B cell (primary cell): ENCODE measurements around the gene WDR18. TPM values are rescaled to one million over a fixed set of nuclear protein-coding genes. Genes with fewer than 3 reads are reported as not detected.
A peak's percentile ranks its signal among the peaks of the same experiment; 100 is the strongest.

ENCODE experiments used
- ATAC-seq: fragments of 200-7000 bp; cut with Tn5 transposase; one replicate; pipeline ENCODE4 v1.10.0; 2021; ENCODE audit warnings: low read depth, mild to moderate bottlenecking, moderate number of reproducible peaks, moderate library complexity
- CTCF ChIA-PET: fragments of 350-600 bp; sonication (Branson Sonifier 250); formaldehyde crosslinking; loops from one replicate; lab custom pipeline; 2021; ENCODE audit warnings: antibody characterized with exemption, inconsistent platforms; lab: Charles Lee
- POLR2A ChIA-PET: fragments of 350-600 bp; sonication (Branson Sonifier 250); formaldehyde crosslinking; loops from one replicate; lab custom pipeline; 2021; ENCODE audit warnings: antibody characterized with exemption; lab: Charles Lee
- DNase-seq: peaks from one replicate; pipeline ENCODE4 v3.0.0; 2013
- H2AFZ ChIP-seq: 2 replicates; pipeline ENCODE4 v1.6.1; 2012; ENCODE audit warnings: mild to moderate bottlenecking, low read depth, low read length; ENCODE audit not compliant: insufficient read depth, poor library complexity, severe bottlenecking
- H3K27ac ChIP-seq, 2 donors: 1 replicate in 1 of 2; 2 replicates in 1 of 2; pipeline ENCODE4 v1.5.1; 2012 to 2013; ENCODE audit warnings: low read length in 2 of 2, mild to moderate bottlenecking in 2 of 2, moderate library complexity in 1 of 2
- H3K27me3 ChIP-seq, 4 experiments: fragments of 200-600 bp in 1 of 4; sonication (generic) in 1 of 4; replicated peaks in 1 of 4; 1 replicate in 2 of 4; 2 replicates in 2 of 4; pipeline versions ENCODE4 v1.6.1 to v1.7.0; 2013 to 2016; ENCODE audit warnings: low read length in 3 of 4, mild to moderate bottlenecking in 2 of 4, mixed read lengths in 1 of 4, moderate library complexity in 1 of 4; ENCODE audit not compliant: insufficient read depth in 4 of 4, control insufficient read depth in 3 of 4; ENCODE audit errors: control extremely low read depth in 1 of 4
- H3K36me3 ChIP-seq, 2 experiments: replicated peaks in 1 of 2; 1 replicate in 1 of 2; 2 replicates in 1 of 2; pipeline versions ENCODE4 v1.6.1 to v1.7.1; 2013; ENCODE audit warnings: low read length in 1 of 2; ENCODE audit not compliant: insufficient read depth in 2 of 2, control insufficient read depth in 1 of 2; ENCODE audit errors: control extremely low read depth in 1 of 2, extremely low read depth in 1 of 2
- H3K4me1 ChIP-seq, 2 donors: fragments of 200-600 bp in 1 of 2; sonication (generic) in 1 of 2; 1 replicate in 1 of 2; 2 replicates in 1 of 2; pipeline versions ENCODE4 v1.5.1 to v1.6.1; 2013 to 2017; ENCODE audit warnings: low read length in 2 of 2; ENCODE audit not compliant: control insufficient read depth in 2 of 2, insufficient read depth in 2 of 2
- H3K4me2 ChIP-seq: replicated peaks from 2 replicates; pipeline ENCODE3; 2012; ENCODE audit warnings: mild to moderate bottlenecking, low read depth, low read length; ENCODE audit not compliant: poor library complexity, severe bottlenecking
- H3K4me3 ChIP-seq, 5 experiments: fragments of 200-600 bp in 1 of 5; sonication (generic) in 1 of 5; 1 replicate in 3 of 5; 2 replicates in 2 of 5; pipeline versions ENCODE4 v1.5.1 to v1.7.0; 2011 to 2016; ENCODE audit warnings: low read length in 4 of 5, mild to moderate bottlenecking in 4 of 5, low read depth in 2 of 5, control low read depth in 1 of 5, moderate library complexity in 1 of 5; ENCODE audit not compliant: insufficient read depth in 1 of 5; ENCODE audit errors: control extremely low read depth in 1 of 5, extremely low read depth in 1 of 5
- H3K79me2 ChIP-seq: fragments of 200-600 bp; sonication (generic); one replicate; pipeline ENCODE4 v1.6.0; 2016; ENCODE audit warnings: low read length; ENCODE audit not compliant: control insufficient read depth, insufficient read depth
- H3K9ac ChIP-seq: fragments of 200-600 bp; sonication (generic); 2 replicates; pipeline ENCODE4 v1.6.1; 2017; ENCODE audit warnings: mild to moderate bottlenecking, low read length, moderate library complexity
- H3K9me3 ChIP-seq, 3 donors: one replicate each; pipeline versions ENCODE4 v1.6.1 to v1.7.1; 2013; ENCODE audit warnings: low read length in 2 of 3; ENCODE audit not compliant: control insufficient read depth in 2 of 3, insufficient read depth in 1 of 3; ENCODE audit errors: control extremely low read depth in 1 of 3
- H4K20me1 ChIP-seq: 2 replicates; pipeline ENCODE4 v1.6.0; 2012; ENCODE audit warnings: mild to moderate bottlenecking, low read length; ENCODE audit not compliant: insufficient read depth, control insufficient read depth, poor library complexity, severe bottlenecking
- H3K27ac Mint-ChIP-seq: one replicate; pipeline ENCODE4 v1.8.0; 2021; ENCODE audit warnings: mixed read lengths
- H3K27me3 Mint-ChIP-seq: one replicate; pipeline ENCODE4 v1.8.0; 2021; ENCODE audit warnings: mixed read lengths
- H3K4me1 Mint-ChIP-seq: one replicate; pipeline ENCODE4 v1.8.0; 2021; ENCODE audit warnings: mixed read lengths
- H3K4me3 Mint-ChIP-seq: one replicate; pipeline ENCODE4 v1.8.0; 2021; ENCODE audit warnings: mixed read lengths
- H3K9me3 Mint-ChIP-seq: one replicate; pipeline ENCODE4 v1.8.0; 2022; ENCODE audit warnings: mixed read lengths; ENCODE audit not compliant: insufficient read depth
- EZH2 ChIP-seq: IDR thresholded peaks from 2 replicates; pipeline ENCODE4 v1.6.1; 2012; ENCODE audit warnings: borderline replicate concordance, low read depth, mild to moderate bottlenecking, moderate library complexity, low read length; ENCODE audit not compliant: insufficient read depth, poor library complexity, severe bottlenecking
- WGBS: methylation state at CpG from one replicate; pipeline ENCODE4 v1.1.5; 2013; ENCODE audit warnings: missing lambda C conversion rate; ENCODE audit not compliant: insufficient coverage; 5-methylcytosine and 5-hydroxymethylcytosine counted together
- intact Hi-C: fragments of 100-400 bp; cut with micrococcal nuclease; formaldehyde crosslinking; loops from one replicate; pipeline ENCODE4 v1.10.0; 2022
- polyA plus RNA-seq: library from polyadenylated mRNA; depleted of rRNA; stranded (reverse); fragments of >200 nt; gene quantifications from 2 replicates; pipeline ENCODE4 v1.2.3, GENCODE V29; 2012
- total RNA-seq, 2 donors: library from RNA; stranded (reverse); fragments of 120-200 nt in 1 of 2; gene quantifications; 1 replicate in 1 of 2; 2 replicates in 1 of 2; pipeline versions ENCODE4 v1.2.3 to v1.2.4, GENCODE V29; 2013 to 2022
- TF ChIP-seq, protein P1 (sequence below): fragments of 200-600 bp; IDR thresholded peaks from one replicate; pipeline ENCODE4 v1.8.0; 2022; ENCODE audit warnings: antibody characterized with exemption, mild to moderate bottlenecking

WDR18 gene
- total and polyA plus RNA-seq, 2 donors (not counting 1 experiment from before 2014, with no cell fraction given) = 48.5 to 60.5 TPM

GRCh38 chr19:982567-983170, 1.5 kb upstream of the WDR18 start:
- H3K9me3 ChIP-seq = no peaks in the 10 kb centered on the region
- peaks cover 19 to 27% of the 10 kb centered on the region in 2 donors for H3K4me1 ChIP-seq
- peak overlapping the region; percentile 80 for H3K4me2 ChIP-seq
- no peak overlapping the region for H3K27ac ChIP-seq
- intact Hi-C loops = loop anchor here (1.0 to 2.0 kb wide), 2 partner anchors 61 to 120 kb away; no protein-coding TSS in a partner anchor
- no peaks in the 10 kb centered on the region for H4K20me1 ChIP-seq
- H3K27me3 ChIP-seq = no peaks in the 10 kb centered on the region
- peaks cover 0 to 6% of the 10 kb centered on the region in 2 experiments for H3K36me3 ChIP-seq
- H2AFZ ChIP-seq = peak overlapping the region; percentile 65
- Mint-ChIP-seq H3K27me3 (no peaks in the 10 kb centered on the region), H3K4me1 (peaks cover 16% of the 10 kb centered on the region), H3K27ac (peak overlapping the region; percentile 20), H3K9me3 (no peaks in the 10 kb centered on the region), H3K4me3 (peak overlapping the region; percentile 16)
- TF ChIP-seq, protein P1, sequence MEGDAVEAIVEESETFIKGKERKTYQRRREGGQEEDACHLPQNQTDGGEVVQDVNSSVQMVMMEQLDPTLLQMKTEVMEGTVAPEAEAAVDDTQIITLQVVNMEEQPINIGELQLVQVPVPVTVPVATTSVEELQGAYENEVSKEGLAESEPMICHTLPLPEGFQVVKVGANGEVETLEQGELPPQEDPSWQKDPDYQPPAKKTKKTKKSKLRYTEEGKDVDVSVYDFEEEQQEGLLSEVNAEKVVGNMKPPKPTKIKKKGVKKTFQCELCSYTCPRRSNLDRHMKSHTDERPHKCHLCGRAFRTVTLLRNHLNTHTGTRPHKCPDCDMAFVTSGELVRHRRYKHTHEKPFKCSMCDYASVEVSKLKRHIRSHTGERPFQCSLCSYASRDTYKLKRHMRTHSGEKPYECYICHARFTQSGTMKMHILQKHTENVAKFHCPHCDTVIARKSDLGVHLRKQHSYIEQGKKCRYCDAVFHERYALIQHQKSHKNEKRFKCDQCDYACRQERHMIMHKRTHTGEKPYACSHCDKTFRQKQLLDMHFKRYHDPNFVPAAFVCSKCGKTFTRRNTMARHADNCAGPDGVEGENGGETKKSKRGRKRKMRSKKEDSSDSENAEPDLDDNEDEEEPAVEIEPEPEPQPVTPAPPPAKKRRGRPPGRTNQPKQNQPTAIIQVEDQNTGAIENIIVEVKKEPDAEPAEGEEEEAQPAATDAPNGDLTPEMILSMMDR = peak; percentile 93
- TF ChIP-seq EZH2 = no peak
- POLR2A ChIA-PET = interaction anchor here (0.9 to 2.1 kb wide), 3 partner anchors 58 to 122 kb away, joined by 4 to 10 read pairs (median 5); no protein-coding TSS in a partner anchor
- CTCF ChIA-PET = interaction anchor here (1.1 to 5.3 kb wide), 11 partner anchors 8 to 128 kb away, joined by 3 to 143 read pairs (median 5); partner anchors contain the start of gene CFD
- DNase-seq (peak; percentile 86), ATAC-seq (peak; percentile 73)
- under 1% methylated on average over 43 of the region's 46 CpGs for WGBS
- peak overlapping the region; percentile 23 for H3K9ac ChIP-seq
- H3K4me3 ChIP-seq = peak overlapping the region in 2 of 5 experiments; percentile 10 to 36
- peaks cover 17% of the 10 kb centered on the region for H3K79me2 ChIP-seq

DNA sequence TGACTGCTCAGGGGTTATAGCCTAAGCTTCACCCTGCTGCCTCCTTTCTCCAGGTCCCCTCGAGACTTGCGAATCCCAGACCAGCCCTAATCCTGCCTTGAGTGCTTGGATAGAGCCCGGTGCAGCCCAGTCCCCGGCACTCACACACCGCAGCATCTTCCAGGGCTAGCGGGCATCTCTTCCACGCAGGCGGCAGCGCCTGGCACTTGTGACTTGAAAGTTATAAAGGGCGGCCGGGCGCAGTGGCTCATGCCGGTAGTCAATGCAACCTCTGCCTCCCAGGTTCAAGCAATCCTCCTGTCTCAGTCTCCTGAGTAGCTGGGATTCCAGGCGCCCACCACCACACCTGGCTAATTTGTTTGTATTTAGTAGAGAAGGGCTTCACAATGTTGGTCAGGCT, 1.9 kb downstream of the WDR18 start:
- peaks cover 5% of the 10 kb centered on the region for H4K20me1 ChIP-seq
- Mint-ChIP-seq H3K4me1 (peaks cover 16% of the 10 kb centered on the region), H3K27me3 (no peaks in the 10 kb centered on the region), H3K4me3 (peak overlapping the region; percentile 95), H3K27ac (no peak overlapping the region), H3K9me3 (no peaks in the 10 kb centered on the region)
- ChIA-PET CTCF (interaction anchor here (1.2 to 3.7 kb wide), 2 partner anchors 122 to 128 kb away, joined by 3 to 33 read pairs; partner anchors contain the start of gene CFD), POLR2A (no interaction called here)
- no peak overlapping the region for H3K27ac ChIP-seq
- peaks cover 19 to 27% of the 10 kb centered on the region in 2 donors for H3K4me1 ChIP-seq
- peaks cover 0 to 20% of the 10 kb centered on the region in 2 experiments for H3K36me3 ChIP-seq
- H3K9me3 ChIP-seq = no peaks in the 10 kb centered on the region
- no peak for TF ChIP-seq EZH2
- TF ChIP-seq, protein P1 = no peak
- no peak overlapping the region for H3K9ac ChIP-seq
- H2AFZ ChIP-seq = no peak overlapping the region
- WGBS = 98% methylated on average over 8 of the region's 14 CpGs
- DNase-seq = no peak
- no peak overlapping the region for H3K4me3 ChIP-seq
- no peak for ATAC-seq
- H3K27me3 ChIP-seq = no peaks in the 10 kb centered on the region
- H3K79me2 ChIP-seq = peaks cover 23% of the 10 kb centered on the region
- intact Hi-C loops = no loop called here
- H3K4me2 ChIP-seq = no peak overlapping the region
